Measurements from ENCODE around the gene IER5.

IER5 gene

GRCh38 chr1:181077576-181078242 lies 10.8 kb upstream of the IER5 start:
- no peak for DNase-seq

GRCh38 chr1:181079382-181079781 lies 9.1 kb upstream of the IER5 start:
- no peak for DNase-seq

GRCh38 chr1:181079920-181080319 lies 8.6 kb upstream of the IER5 start:
- no peak for DNase-seq

GRCh38 chr1:181080556-181080955 lies 7.9 kb upstream of the IER5 start:
- DNase-seq, result no peak

- peak; percentile 49 for DNase-seq
These were observed 7.1 kb upstream of the IER5 start for GRCh38 chr1:181081395-181081794.

GRCh38 chr1:181083842-181084605 lies 4.5 kb upstream of the IER5 start:
- DNase-seq, result peak; percentile 90

- no peak for DNase-seq
These were observed 3.9 kb upstream of the IER5 start for GRCh38 chr1:181084606-181084969.

- no peak for DNase-seq
These were observed 2.4 kb upstream of the IER5 start for GRCh38 chr1:181086091-181086490.

GRCh38 chr1:181086926-181087325 lies 1.6 kb upstream of the IER5 start:
- DNase-seq, result no peak

- DNase-seq, result peak; percentile 67
These were observed 1.0 kb upstream of the IER5 start for GRCh38 chr1:181087400-181087901.

GRCh38 chr1:181089017-181089675 lies 646 bp downstream of the IER5 start:
- DNase-seq, result peak; percentile 50

- peak; percentile 77 for DNase-seq
These were observed 1.4 kb downstream of the IER5 start for GRCh38 chr1:181089676-181090544.

GRCh38 chr1:181090641-181091126 lies 2.2 kb downstream of the IER5 start:
- DNase-seq, result no peak

GRCh38 chr1:181091309-181092040 lies 3.0 kb downstream of the IER5 start:
- DNase-seq, result no peak

- no peak for DNase-seq
These were observed 3.6 kb downstream of the IER5 start for GRCh38 chr1:181092056-181092455.

- no peak for DNase-seq
These were observed 4.5 kb downstream of the IER5 start for GRCh38 chr1:181092883-181093458.

GRCh38 chr1:181094416-181095212 lies 6.1 kb downstream of the IER5 start:
- DNase-seq, result no peak

- no peak for DNase-seq
These were observed 6.8 kb downstream of the IER5 start for GRCh38 chr1:181095260-181095659.

- no peak for DNase-seq
These were observed 7.3 kb downstream of the IER5 start for GRCh38 chr1:181095763-181096184.

GRCh38 chr1:181097242-181097641 lies 8.7 kb downstream of the IER5 start:
- DNase-seq, result no peak

All from RPMI8226 (cell line).